HG03135 (cell line): ENCODE results near the gene PPL.

Source experiments
- ATAC-seq: cut with Tn5 transposase; IDR thresholded peaks from one replicate; pipeline ENCODE4 v1.9.1; 2021; ENCODE audit warnings: mild to moderate bottlenecking, moderate library complexity; ENCODE audit not compliant: unreplicated experiment

Gene PPL

GRCh38 chr16:4891097-4891885 is 45.7 kb downstream of the PPL start:
- ATAC-seq: no peak

- no peak for ATAC-seq
Observed at GRCh38 chr16:4890686-4891085, 46.3 kb downstream of the PPL start.

- no peak for ATAC-seq
Observed at GRCh38 chr16:4890026-4890425, 46.9 kb downstream of the PPL start.

GRCh38 chr16:4888428-4889135 is 48.4 kb downstream of the PPL start:
- no peak for ATAC-seq

GRCh38 chr16:4886151-4886550 is 50.8 kb downstream of the PPL start:
- no peak for ATAC-seq

GRCh38 chr16:4884972-4885874 is 51.7 kb downstream of the PPL start:
- ATAC-seq: no peak

- no peak for ATAC-seq
Observed at GRCh38 chr16:4884209-4884608, 52.7 kb downstream of the PPL start.

- no peak for ATAC-seq
Observed at GRCh38 chr16:4883501-4883900, 53.4 kb downstream of the PPL start.

GRCh38 chr16:4882633-4883285 is 54.2 kb downstream of the PPL start:
- ATAC-seq: no peak

GRCh38 chr16:4882000-4882632 is 54.8 kb downstream of the PPL start:
- ATAC-seq: no peak

- no peak for ATAC-seq
Observed at GRCh38 chr16:4880006-4880580, 56.9 kb downstream of the PPL start.

- no peak for ATAC-seq
Observed at GRCh38 chr16:4879049-4879448, 57.9 kb downstream of the PPL start.

GRCh38 chr16:4877380-4877685 is 59.6 kb downstream of the PPL start:
- no peak for ATAC-seq

GRCh38 chr16:4876646-4877379 is 60.1 kb downstream of the PPL start:
- ATAC-seq: no peak

- no peak for ATAC-seq
Observed at GRCh38 chr16:4874666-4875065, 62.3 kb downstream of the PPL start.

GRCh38 chr16:4873091-4873490 is 63.9 kb downstream of the PPL start:
- no peak for ATAC-seq

- no peak for ATAC-seq
Observed at GRCh38 chr16:4871071-4871470, 65.9 kb downstream of the PPL start.

- no peak for ATAC-seq
Observed at GRCh38 chr16:4870138-4870671, 66.7 kb downstream of the PPL start.

- ATAC-seq: no peak
Observed at GRCh38 chr16:4869147-4869805, 67.7 kb downstream of the PPL start.
